DOHH2 (cell line): ENCODE measurements around the gene PLXNB1.

ENCODE experiments used
- EZH2phosphoT487 ChIP-seq: fragments of 200-600 bp; sonication (generic); IDR thresholded peaks from 2 replicates; pipeline ENCODE4 v1.6.1; 2017; ENCODE audit warnings: borderline replicate concordance, mild to moderate bottlenecking, antibody characterized with exemption, low read length, moderate library complexity, mixed read lengths
- TF ChIP-seq, protein P1 (sequence below): fragments of 200-600 bp; sonication (generic); IDR thresholded peaks from one replicate; pipeline ENCODE4 v1.5.1; 2014; ENCODE audit warnings: antibody characterized with exemption, mild to moderate bottlenecking, low read depth, low read length; ENCODE audit not compliant: poor library complexity, severe bottlenecking

DNA sequence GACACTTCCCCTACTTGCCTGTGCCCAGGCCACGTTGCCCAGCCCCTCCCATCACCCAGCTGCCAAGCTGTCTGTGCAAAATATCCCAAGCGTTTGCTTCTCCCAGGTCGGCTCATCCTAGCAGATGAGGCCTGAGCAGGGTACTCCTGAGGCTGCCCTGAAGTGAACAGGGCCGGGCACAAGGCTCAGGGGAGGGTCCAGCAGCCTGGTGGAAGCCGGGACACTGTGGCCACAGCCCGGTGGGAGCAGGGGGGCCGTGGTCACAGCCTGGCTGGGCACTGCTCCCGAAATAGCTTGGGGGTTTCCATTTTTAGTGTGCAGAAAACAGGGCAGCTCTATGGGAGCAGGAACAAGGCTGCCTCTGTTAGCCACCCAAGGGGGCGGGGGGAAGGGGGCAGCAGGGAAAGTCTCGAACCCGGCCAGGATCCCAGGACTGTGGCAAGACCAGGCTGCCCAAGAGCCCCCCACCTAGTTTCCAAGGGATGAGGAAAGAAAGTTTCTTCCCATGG lies 3.4 kb downstream of the PLXNB1 start:
- TF ChIP-seq, protein P1, sequence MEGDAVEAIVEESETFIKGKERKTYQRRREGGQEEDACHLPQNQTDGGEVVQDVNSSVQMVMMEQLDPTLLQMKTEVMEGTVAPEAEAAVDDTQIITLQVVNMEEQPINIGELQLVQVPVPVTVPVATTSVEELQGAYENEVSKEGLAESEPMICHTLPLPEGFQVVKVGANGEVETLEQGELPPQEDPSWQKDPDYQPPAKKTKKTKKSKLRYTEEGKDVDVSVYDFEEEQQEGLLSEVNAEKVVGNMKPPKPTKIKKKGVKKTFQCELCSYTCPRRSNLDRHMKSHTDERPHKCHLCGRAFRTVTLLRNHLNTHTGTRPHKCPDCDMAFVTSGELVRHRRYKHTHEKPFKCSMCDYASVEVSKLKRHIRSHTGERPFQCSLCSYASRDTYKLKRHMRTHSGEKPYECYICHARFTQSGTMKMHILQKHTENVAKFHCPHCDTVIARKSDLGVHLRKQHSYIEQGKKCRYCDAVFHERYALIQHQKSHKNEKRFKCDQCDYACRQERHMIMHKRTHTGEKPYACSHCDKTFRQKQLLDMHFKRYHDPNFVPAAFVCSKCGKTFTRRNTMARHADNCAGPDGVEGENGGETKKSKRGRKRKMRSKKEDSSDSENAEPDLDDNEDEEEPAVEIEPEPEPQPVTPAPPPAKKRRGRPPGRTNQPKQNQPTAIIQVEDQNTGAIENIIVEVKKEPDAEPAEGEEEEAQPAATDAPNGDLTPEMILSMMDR, result no peak
- no peak for TF ChIP-seq EZH2phosphoT487
